ENCODE results near the gene DOCK7.

Gene DOCK7

DNA sequence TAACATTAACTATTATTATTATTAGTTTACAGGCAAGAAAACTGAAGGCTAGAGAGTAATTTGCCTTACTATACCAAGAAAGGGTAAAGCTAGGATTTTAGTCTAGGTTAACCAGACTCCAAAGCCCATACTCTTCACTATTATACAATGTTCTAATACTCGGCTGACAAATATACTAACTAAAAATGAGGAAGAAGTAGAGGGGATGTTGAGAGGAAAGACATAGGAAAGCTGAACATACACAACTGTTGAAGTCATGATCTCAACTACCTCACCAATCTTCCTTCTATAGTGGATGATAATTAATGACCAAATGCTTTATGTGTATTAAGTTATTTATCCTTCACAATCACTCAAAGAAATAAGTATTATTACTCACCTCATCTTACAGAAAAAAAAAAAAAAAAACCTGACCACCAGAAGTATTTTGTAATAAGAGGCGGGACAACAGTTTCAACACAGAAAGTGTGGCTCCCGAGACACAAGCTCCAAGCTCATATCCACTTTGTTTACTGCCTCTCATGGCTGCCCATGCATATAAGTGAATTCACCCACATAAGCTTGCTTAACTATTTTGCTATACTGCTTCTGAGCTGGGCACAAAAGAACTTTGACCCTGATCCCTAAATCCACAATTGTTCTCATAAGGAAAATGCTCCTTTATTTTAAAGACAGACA lies 173.3 kb downstream of the DOCK7 start:
- Histone ChIP-seq H3K4me3 (ENCODE audit: low read length) (no peak overlapping the region), H3K36me3 (ENCODE audit: control insufficient read depth, insufficient read depth, low read length) (no peaks in the 10 kb centered on the region), H3K9me3 (ENCODE audit: control insufficient read depth, low read length) (no peaks in the 10 kb centered on the region), H3K27me3 (ENCODE audit: control insufficient read depth, insufficient read depth, low read length) (no peaks in the 10 kb centered on the region), H3K9ac (ENCODE audit: low read length) (no peak overlapping the region), H3K4me1 (ENCODE audit: control insufficient read depth, insufficient read depth, low read length) (no peaks in the 10 kb centered on the region)

- no peak overlapping the region for H3K4me3 ChIP-seq (ENCODE audit: low read length)
- H3K9me3 ChIP-seq (ENCODE audit: control insufficient read depth, low read length) = no peaks in the 10 kb centered on the region
- no peaks in the 10 kb centered on the region for H3K36me3 ChIP-seq (ENCODE audit: control insufficient read depth, insufficient read depth, low read length)
- H3K9ac ChIP-seq (ENCODE audit: low read length) = no peak overlapping the region
- no peaks in the 10 kb centered on the region for H3K27me3 ChIP-seq (ENCODE audit: control insufficient read depth, insufficient read depth, low read length)
- H3K4me1 ChIP-seq (ENCODE audit: control insufficient read depth, insufficient read depth, low read length) = no peaks in the 10 kb centered on the region
Observed at GRCh38 chr1:62513013-62513412, 175.2 kb downstream of the DOCK7 start.

GRCh38 chr1:62509028-62509427 lies 179.2 kb downstream of the DOCK7 start:
- no peaks in the 10 kb centered on the region for H3K36me3 ChIP-seq (ENCODE audit: control insufficient read depth, insufficient read depth, low read length)
- H3K9me3 ChIP-seq (ENCODE audit: control insufficient read depth, low read length) = no peaks in the 10 kb centered on the region

DNA sequence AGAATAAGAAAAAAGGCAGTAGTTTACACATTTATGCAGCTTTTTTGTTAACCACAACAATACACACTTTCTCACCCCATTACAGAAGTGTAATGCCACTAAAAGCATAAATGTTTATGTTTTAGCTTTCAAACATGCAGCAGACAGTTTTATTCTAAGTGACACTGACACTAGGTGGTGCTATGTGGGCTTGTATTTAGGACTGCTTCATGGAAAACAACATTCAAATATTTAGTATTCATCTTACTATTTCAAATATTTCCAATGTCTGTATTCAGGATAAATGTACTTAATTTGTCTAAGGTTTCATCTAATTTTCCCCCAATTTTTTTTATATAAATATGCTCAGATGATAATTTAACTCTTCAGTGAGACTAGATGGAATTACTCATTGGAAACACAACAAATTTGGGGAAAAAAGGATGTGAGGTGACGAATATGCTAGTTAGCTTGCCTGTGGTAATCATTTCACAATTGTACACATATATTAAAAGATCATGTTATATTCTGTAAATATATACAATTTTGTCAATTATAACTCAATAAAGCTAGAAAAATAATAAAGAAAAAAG lies 179.9 kb downstream of the DOCK7 start:
- no peaks in the 10 kb centered on the region for H3K27me3 ChIP-seq (ENCODE audit: control insufficient read depth, insufficient read depth, low read length)
- H3K4me3 ChIP-seq (ENCODE audit: low read length) = no peak overlapping the region
- no peaks in the 10 kb centered on the region for H3K4me1 ChIP-seq (ENCODE audit: control insufficient read depth, insufficient read depth, low read length)
- H3K36me3 ChIP-seq (ENCODE audit: control insufficient read depth, insufficient read depth, low read length) = no peaks in the 10 kb centered on the region
- H3K9me3 ChIP-seq (ENCODE audit: control insufficient read depth, low read length) = no peaks in the 10 kb centered on the region
- H3K9ac ChIP-seq (ENCODE audit: low read length) = no peak overlapping the region

More at GRCh38 chr1:62509028-62509427, 179.2 kb downstream of the DOCK7 start:
- H3K27me3 ChIP-seq (ENCODE audit: control insufficient read depth, insufficient read depth, low read length) = no peaks in the 10 kb centered on the region
- no peak overlapping the region for H3K4me3 ChIP-seq (ENCODE audit: low read length)
- H3K4me1 ChIP-seq (ENCODE audit: control insufficient read depth, insufficient read depth, low read length) = no peaks in the 10 kb centered on the region
- H3K9ac ChIP-seq (ENCODE audit: low read length) = no peak overlapping the region

DNA sequence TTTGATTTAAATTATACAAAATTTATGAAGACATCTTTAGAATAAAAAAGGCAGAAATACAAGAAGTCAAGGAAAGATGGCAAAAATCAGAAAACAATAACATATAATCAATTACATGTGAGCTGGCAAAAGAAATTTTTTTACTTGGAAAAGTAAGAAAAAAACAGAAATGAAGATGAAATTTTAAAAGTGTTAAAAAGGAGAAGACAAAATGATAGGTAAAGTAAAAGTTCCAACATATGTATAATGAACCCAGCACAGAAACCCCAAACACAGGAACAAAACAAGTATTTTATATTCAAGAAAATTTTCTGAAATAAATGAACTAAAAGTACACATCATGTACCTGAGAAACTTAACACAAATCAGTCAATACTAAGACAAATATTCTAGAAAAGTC lies 188.0 kb downstream of the DOCK7 start:
- Histone ChIP-seq H3K9ac (ENCODE audit: low read length) (no peak overlapping the region), H3K9me3 (ENCODE audit: control insufficient read depth, low read length) (no peaks in the 10 kb centered on the region), H3K4me1 (ENCODE audit: control insufficient read depth, insufficient read depth, low read length) (no peaks in the 10 kb centered on the region), H3K36me3 (ENCODE audit: control insufficient read depth, insufficient read depth, low read length) (no peaks in the 10 kb centered on the region), H3K4me3 (ENCODE audit: low read length) (no peak overlapping the region), H3K27me3 (ENCODE audit: control insufficient read depth, insufficient read depth, low read length) (no peaks in the 10 kb centered on the region)

DNA sequence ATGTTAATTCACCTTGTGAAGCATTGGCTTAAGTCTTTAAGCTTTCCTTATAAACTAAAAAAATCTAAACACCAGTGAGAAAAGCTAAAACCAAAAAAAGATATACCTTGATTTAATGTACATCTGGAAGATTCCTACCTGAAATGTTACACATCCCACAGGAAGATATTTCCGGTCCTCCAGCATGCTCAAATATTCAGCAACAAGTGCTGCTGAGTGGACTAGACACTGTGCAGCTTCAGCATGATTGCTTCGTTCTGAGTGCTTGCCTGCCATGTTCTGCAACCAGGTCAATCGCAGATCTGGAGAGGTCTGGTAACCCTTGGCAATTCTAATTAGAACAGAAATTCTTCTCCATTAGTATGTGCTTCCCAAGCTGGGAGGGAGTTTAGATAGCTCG lies 194.0 kb downstream of the DOCK7 start:
- Histone ChIP-seq H3K4me3 (ENCODE audit: low read length) (no peak overlapping the region), H3K27me3 (ENCODE audit: control insufficient read depth, insufficient read depth, low read length) (no peaks in the 10 kb centered on the region), H3K4me1 (ENCODE audit: control insufficient read depth, insufficient read depth, low read length) (no peaks in the 10 kb centered on the region), H3K9ac (ENCODE audit: low read length) (no peak overlapping the region), H3K36me3 (ENCODE audit: control insufficient read depth, insufficient read depth, low read length) (no peaks in the 10 kb centered on the region), H3K9me3 (ENCODE audit: control insufficient read depth, low read length) (no peaks in the 10 kb centered on the region)

DNA sequence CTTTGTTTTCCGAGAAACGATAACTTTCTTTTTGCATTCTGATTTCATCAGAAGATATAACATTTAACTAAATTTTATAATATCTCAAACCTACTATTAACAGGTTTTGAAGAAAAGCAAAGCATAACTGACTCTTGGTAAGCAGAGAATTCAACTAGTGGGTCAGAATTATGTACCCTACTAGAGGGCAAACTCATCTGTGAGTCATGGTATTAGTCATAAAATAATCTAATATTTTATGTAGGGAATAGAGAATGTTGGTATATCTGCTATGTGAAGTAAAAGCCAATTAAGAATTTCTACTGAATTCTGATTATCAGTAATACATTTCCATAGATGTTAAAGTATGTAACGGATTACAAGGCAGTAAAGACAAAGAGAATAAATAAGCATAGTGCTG lies 194.5 kb downstream of the DOCK7 start:
- Histone ChIP-seq H3K27me3 (ENCODE audit: control insufficient read depth, insufficient read depth, low read length) (no peaks in the 10 kb centered on the region), H3K4me3 (ENCODE audit: low read length) (no peak overlapping the region), H3K9me3 (ENCODE audit: control insufficient read depth, low read length) (no peaks in the 10 kb centered on the region), H3K9ac (ENCODE audit: low read length) (no peak overlapping the region), H3K36me3 (ENCODE audit: control insufficient read depth, insufficient read depth, low read length) (no peaks in the 10 kb centered on the region), H3K4me1 (ENCODE audit: control insufficient read depth, insufficient read depth, low read length) (no peaks in the 10 kb centered on the region)

GRCh38 chr1:62492521-62492920 lies 195.7 kb downstream of the DOCK7 start:
- Histone ChIP-seq H3K27me3 (ENCODE audit: control insufficient read depth, insufficient read depth, low read length) (no peaks in the 10 kb centered on the region), H3K9me3 (ENCODE audit: control insufficient read depth, low read length) (no peaks in the 10 kb centered on the region), H3K36me3 (ENCODE audit: control insufficient read depth, insufficient read depth, low read length) (no peaks in the 10 kb centered on the region), H3K9ac (ENCODE audit: low read length) (no peak overlapping the region), H3K4me3 (ENCODE audit: low read length) (no peak overlapping the region), H3K4me1 (ENCODE audit: control insufficient read depth, insufficient read depth, low read length) (no peaks in the 10 kb centered on the region)

- H3K4me3 ChIP-seq (ENCODE audit: low read length) = no peak overlapping the region
- H3K36me3 ChIP-seq (ENCODE audit: control insufficient read depth, insufficient read depth, low read length) = no peaks in the 10 kb centered on the region
- H3K27me3 ChIP-seq (ENCODE audit: control insufficient read depth, insufficient read depth, low read length) = no peaks in the 10 kb centered on the region
- H3K9ac ChIP-seq (ENCODE audit: low read length) = no peak overlapping the region
- no peaks in the 10 kb centered on the region for H3K9me3 ChIP-seq (ENCODE audit: control insufficient read depth, low read length)
- H3K4me1 ChIP-seq (ENCODE audit: control insufficient read depth, insufficient read depth, low read length) = no peaks in the 10 kb centered on the region
Observed at GRCh38 chr1:62487956-62488355, 200.2 kb downstream of the DOCK7 start.

GRCh38 chr1:62484824-62485468 lies 203.2 kb downstream of the DOCK7 start:
- no peak overlapping the region for H3K4me3 ChIP-seq (ENCODE audit: low read length)
- H3K4me1 ChIP-seq (ENCODE audit: control insufficient read depth, insufficient read depth, low read length) = no peaks in the 10 kb centered on the region
- H3K9ac ChIP-seq (ENCODE audit: low read length) = no peak overlapping the region
- H3K36me3 ChIP-seq (ENCODE audit: control insufficient read depth, insufficient read depth, low read length) = peaks cover 4% of the 10 kb centered on the region
- H3K9me3 ChIP-seq (ENCODE audit: control insufficient read depth, low read length) = no peaks in the 10 kb centered on the region
- H3K27me3 ChIP-seq (ENCODE audit: control insufficient read depth, insufficient read depth, low read length) = no peaks in the 10 kb centered on the region

DNA sequence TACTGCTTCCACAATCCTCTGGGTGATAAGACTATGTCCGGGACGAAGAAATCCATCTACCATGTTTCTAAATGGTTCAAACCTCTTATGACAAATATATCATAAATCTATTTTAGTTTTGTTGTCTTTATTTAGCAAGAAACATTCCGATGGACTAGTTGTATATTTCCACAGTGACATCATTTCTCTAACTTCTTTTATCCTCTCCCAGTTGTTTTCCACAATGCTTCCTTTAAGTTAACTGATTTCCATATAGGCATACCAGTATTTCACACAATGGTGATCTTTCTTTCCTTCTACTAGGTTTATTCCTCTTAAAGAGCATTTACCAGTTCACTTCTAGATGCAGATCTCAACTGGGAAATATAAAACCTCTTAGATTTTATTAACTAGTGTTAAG lies 206.5 kb downstream of the DOCK7 start:
- no peak overlapping the region for H3K4me3 ChIP-seq (ENCODE audit: low read length)
- H3K27me3 ChIP-seq (ENCODE audit: control insufficient read depth, insufficient read depth, low read length) = no peaks in the 10 kb centered on the region
- no peak overlapping the region for H3K9ac ChIP-seq (ENCODE audit: low read length)
- peaks cover 4% of the 10 kb centered on the region for H3K36me3 ChIP-seq (ENCODE audit: control insufficient read depth, insufficient read depth, low read length)
- no peaks in the 10 kb centered on the region for H3K9me3 ChIP-seq (ENCODE audit: control insufficient read depth, low read length)
- H3K4me1 ChIP-seq (ENCODE audit: control insufficient read depth, insufficient read depth, low read length) = no peaks in the 10 kb centered on the region

GRCh38 chr1:62476525-62477219 lies 211.5 kb downstream of the DOCK7 start:
- no peak overlapping the region for H3K4me3 ChIP-seq (ENCODE audit: low read length)
- no peaks in the 10 kb centered on the region for H3K36me3 ChIP-seq (ENCODE audit: control insufficient read depth, insufficient read depth, low read length)
- H3K27me3 ChIP-seq (ENCODE audit: control insufficient read depth, insufficient read depth, low read length) = no peaks in the 10 kb centered on the region
- H3K9ac ChIP-seq (ENCODE audit: low read length) = no peak overlapping the region
- no peaks in the 10 kb centered on the region for H3K4me1 ChIP-seq (ENCODE audit: control insufficient read depth, insufficient read depth, low read length)
- H3K9me3 ChIP-seq (ENCODE audit: control insufficient read depth, low read length) = no peaks in the 10 kb centered on the region

Measured in mucosa of stomach (tissue), 1 donor.